H1 (cell line): ENCODE data around the gene SPIRE1. TPM values are rescaled to one million over a fixed set of nuclear protein-coding genes. Genes with fewer than 3 reads are reported as not detected.

Experiments
- SRF ChIP-seq: IDR thresholded peaks from 2 replicates; pipeline ENCODE4 v1.6.1; 2011; ENCODE audit warnings: mild to moderate bottlenecking, low read depth, low read length, moderate library complexity
- polyA plus RNA-seq, 7 experiments: library from polyadenylated mRNA; depleted of rRNA in 3 of 7; stranded (reverse) in 5 of 7; unstranded in 2 of 7; fragments of >200 nt in 5 of 7; fragments of 200-250 nt in 2 of 7; gene quantifications; 1 replicate in 5 of 7; 2 replicates in 1 of 7; 4 replicates in 1 of 7; pipeline versions ENCODE4 v1.2.1 to v1.2.3, GENCODE V29; 2011 to 2013; ENCODE audit warnings: missing spikeins in 2 of 7, mixed read lengths in 2 of 7
- total RNA-seq: library from RNA; stranded (reverse); fragmentation: NEBNext Ultra II Directional; extraction: Animal tissue kit (Norgen Biotek cat#: 25700); gene quantifications from 2 replicates; pipeline ENCODE4 v1.2.1, GENCODE V29; 2021

Gene SPIRE1
- total and polyA plus RNA-seq, 2 of the 8 experiments (the other 6 are each of a cell fraction or from before 2014, with no cell fraction given) = 6.0 to 21.5 TPM

- TF ChIP-seq SRF = no peak
Measured at GRCh38 chr18:12398625-12399024, 259.3 kb downstream of the SPIRE1 start (continued).
